ENCODE measurements around the gene PIN1. TPM values are rescaled to one million over a fixed set of nuclear protein-coding genes. Genes with fewer than 3 reads are reported as not detected.

Gene PIN1
- total RNA-seq, 1 experiment from 2014 or later, result 107 TPM

DNA sequence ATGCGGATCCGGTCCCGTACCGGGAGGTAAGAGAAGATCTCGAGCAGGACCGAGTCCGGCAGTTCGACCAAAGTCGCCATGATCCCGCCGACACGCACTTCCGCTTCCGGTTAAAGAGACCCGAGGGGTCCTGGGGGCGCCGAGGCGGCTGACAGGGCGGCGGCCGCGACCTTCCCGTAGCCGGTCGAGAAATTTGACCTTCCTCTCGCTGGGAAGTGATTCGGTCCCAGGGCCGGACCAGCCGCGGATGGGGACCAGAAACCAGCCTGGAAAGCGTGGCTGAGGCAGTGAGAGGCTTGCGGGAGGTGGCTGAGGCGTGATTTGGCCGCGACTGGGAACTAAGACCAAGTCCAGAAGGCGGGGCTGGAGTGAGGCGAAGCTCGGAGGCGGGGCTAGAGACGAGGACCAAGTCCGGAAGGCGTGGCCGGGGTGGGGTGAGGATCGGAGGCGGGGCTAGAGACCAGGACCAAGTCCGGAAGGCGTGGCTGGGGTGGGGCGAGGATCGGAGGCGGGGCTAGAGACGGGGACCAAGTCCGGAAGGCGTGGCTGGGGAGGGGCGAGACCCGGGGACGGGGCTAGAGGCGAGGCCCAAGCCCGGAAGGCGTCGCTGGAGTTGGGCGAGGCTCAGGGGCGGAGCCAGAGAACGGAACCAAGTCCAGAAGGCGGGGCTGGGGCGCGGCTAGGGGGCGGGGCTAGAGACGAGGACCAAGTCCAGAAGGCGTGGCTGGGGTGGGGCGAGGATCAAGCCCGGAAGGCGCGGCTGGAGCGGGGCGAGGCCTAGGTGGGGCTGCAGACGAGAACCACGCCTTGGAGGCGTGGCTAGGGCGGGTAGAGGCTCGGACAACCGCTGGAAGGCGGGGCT, 16.2 kb upstream of the PIN1 start, which contains the start of gene FBXL12:
Gene FBXL12 (minus strand): TSS at position 346 of the 862 bp plus-strand sequence. CDS start 266 bp downstream, at position 80.
- ATAC-seq, result peak; percentile 89
- peak; percentile 100 for DNase-seq (ENCODE audit: low spot score)
- peak within 1 kb of the TSS; percentile 90 for H3K4me3 Mint-ChIP-seq
- POLR2A ChIA-PET, result interaction anchor here (0.6 to 1.6 kb wide), 4 partner anchors 16 to 713 kb away, joined by 3 to 8 read pairs (median 4); partner anchors contain the start of gene PIN1
- CTCF ChIA-PET, result interaction anchor here (1.0 kb wide), 1 partner anchor 16 kb away, joined by 3 read pairs; the partner anchor contains the start of gene PIN1
- H3K9me3 Mint-ChIP-seq, result peaks cover 19% of the 10 kb centered on the region
- peak within 1 kb of the TSS; percentile 97 for H3K27ac Mint-ChIP-seq
- H3K27me3 Mint-ChIP-seq (ENCODE audit: low read depth), result no peaks in the 10 kb centered on the region
- H3K36me3 Mint-ChIP-seq, result peaks cover 28% of the 10 kb centered on the region
- H3K4me1 Mint-ChIP-seq, result peaks cover 16% of the 10 kb centered on the region
- TF ChIP-seq NFATC4 (CRISPR knock-in tag; IDR thresholded peaks at IDR 0.05) (no peak), ZNF671 (CRISPR knock-in tag; IDR thresholded peaks at IDR 0.05) (no peak), MYBL2 (CRISPR knock-in tag; IDR thresholded peaks at IDR 0.05) (no peak; the same call in 1 of the 2 replicates), PRRX2 (CRISPR knock-in tag; IDR thresholded peaks at IDR 0.05) (no peak), ESRRA (CRISPR knock-in tag; IDR thresholded peaks at IDR 0.05; ENCODE audit: borderline replicate concordance) (peak; percentile 84; the same call in 1 of the 2 replicates), SP1 (CRISPR knock-in tag; conservative IDR thresholded peaks at IDR 0.05) (peak; percentile 31; the same call in 1 of the 2 replicates), ZBTB21 (CRISPR knock-in tag; IDR thresholded peaks at IDR 0.05; ENCODE audit: borderline replicate concordance) (0 out of 2 replicates have a peak, but pooled peaks have one; percentile 9), ZNF138 (CRISPR knock-in tag; conservative IDR thresholded peaks at IDR 0.05) (no peak)
- TF ChIP-seq, protein P1, sequence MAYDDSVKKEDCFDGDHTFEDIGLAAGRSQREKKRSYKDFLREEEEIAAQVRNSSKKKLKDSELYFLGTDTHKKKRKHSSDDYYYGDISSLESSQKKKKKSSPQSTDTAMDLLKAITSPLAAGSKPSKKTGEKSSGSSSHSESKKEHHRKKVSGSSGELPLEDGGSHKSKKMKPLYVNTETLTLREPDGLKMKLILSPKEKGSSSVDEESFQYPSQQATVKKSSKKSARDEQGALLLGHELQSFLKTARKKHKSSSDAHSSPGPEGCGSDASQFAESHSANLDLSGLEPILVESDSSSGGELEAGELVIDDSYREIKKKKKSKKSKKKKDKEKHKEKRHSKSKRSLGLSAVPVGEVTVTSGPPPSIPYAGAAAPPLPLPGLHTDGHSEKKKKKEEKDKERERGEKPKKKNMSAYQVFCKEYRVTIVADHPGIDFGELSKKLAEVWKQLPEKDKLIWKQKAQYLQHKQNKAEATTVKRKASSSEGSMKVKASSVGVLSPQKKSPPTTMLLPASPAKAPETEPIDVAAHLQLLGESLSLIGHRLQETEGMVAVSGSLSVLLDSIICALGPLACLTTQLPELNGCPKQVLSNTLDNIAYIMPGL (CRISPR knock-in tag; IDR thresholded peaks at IDR 0.05), result peak; percentile 64; the same call in 1 of the 2 replicates
- TF ChIP-seq, protein P2, sequence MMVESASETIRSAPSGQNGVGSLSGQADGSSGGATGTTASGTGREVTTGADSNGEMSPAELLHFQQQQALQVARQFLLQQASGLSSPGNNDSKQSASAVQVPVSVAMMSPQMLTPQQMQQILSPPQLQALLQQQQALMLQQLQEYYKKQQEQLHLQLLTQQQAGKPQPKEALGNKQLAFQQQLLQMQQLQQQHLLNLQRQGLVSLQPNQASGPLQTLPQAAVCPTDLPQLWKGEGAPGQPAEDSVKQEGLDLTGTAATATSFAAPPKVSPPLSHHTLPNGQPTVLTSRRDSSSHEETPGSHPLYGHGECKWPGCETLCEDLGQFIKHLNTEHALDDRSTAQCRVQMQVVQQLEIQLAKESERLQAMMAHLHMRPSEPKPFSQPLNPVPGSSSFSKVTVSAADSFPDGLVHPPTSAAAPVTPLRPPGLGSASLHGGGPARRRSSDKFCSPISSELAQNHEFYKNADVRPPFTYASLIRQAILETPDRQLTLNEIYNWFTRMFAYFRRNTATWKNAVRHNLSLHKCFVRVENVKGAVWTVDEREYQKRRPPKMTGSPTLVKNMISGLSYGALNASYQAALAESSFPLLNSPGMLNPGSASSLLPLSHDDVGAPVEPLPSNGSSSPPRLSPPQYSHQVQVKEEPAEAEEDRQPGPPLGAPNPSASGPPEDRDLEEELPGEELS (CRISPR knock-in tag; IDR thresholded peaks at IDR 0.05), result peak; percentile 15
- TF ChIP-seq, protein P3, sequence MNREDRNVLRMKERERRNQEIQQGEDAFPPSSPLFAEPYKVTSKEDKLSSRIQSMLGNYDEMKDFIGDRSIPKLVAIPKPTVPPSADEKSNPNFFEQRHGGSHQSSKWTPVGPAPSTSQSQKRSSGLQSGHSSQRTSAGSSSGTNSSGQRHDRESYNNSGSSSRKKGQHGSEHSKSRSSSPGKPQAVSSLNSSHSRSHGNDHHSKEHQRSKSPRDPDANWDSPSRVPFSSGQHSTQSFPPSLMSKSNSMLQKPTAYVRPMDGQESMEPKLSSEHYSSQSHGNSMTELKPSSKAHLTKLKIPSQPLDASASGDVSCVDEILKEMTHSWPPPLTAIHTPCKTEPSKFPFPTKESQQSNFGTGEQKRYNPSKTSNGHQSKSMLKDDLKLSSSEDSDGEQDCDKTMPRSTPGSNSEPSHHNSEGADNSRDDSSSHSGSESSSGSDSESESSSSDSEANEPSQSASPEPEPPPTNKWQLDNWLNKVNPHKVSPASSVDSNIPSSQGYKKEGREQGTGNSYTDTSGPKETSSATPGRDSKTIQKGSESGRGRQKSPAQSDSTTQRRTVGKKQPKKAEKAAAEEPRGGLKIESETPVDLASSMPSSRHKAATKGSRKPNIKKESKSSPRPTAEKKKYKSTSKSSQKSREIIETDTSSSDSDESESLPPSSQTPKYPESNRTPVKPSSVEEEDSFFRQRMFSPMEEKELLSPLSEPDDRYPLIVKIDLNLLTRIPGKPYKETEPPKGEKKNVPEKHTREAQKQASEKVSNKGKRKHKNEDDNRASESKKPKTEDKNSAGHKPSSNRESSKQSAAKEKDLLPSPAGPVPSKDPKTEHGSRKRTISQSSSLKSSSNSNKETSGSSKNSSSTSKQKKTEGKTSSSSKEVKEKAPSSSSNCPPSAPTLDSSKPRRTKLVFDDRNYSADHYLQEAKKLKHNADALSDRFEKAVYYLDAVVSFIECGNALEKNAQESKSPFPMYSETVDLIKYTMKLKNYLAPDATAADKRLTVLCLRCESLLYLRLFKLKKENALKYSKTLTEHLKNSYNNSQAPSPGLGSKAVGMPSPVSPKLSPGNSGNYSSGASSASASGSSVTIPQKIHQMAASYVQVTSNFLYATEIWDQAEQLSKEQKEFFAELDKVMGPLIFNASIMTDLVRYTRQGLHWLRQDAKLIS (CRISPR knock-in tag; IDR thresholded peaks at IDR 0.05; ENCODE audit: borderline replicate concordance), result no peak
- TF ChIP-seq, protein P4, sequence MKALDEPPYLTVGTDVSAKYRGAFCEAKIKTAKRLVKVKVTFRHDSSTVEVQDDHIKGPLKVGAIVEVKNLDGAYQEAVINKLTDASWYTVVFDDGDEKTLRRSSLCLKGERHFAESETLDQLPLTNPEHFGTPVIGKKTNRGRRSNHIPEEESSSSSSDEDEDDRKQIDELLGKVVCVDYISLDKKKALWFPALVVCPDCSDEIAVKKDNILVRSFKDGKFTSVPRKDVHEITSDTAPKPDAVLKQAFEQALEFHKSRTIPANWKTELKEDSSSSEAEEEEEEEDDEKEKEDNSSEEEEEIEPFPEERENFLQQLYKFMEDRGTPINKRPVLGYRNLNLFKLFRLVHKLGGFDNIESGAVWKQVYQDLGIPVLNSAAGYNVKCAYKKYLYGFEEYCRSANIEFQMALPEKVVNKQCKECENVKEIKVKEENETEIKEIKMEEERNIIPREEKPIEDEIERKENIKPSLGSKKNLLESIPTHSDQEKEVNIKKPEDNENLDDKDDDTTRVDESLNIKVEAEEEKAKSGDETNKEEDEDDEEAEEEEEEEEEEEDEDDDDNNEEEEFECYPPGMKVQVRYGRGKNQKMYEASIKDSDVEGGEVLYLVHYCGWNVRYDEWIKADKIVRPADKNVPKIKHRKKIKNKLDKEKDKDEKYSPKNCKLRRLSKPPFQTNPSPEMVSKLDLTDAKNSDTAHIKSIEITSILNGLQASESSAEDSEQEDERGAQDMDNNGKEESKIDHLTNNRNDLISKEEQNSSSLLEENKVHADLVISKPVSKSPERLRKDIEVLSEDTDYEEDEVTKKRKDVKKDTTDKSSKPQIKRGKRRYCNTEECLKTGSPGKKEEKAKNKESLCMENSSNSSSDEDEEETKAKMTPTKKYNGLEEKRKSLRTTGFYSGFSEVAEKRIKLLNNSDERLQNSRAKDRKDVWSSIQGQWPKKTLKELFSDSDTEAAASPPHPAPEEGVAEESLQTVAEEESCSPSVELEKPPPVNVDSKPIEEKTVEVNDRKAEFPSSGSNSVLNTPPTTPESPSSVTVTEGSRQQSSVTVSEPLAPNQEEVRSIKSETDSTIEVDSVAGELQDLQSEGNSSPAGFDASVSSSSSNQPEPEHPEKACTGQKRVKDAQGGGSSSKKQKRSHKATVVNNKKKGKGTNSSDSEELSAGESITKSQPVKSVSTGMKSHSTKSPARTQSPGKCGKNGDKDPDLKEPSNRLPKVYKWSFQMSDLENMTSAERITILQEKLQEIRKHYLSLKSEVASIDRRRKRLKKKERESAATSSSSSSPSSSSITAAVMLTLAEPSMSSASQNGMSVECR (CRISPR knock-in tag; IDR thresholded peaks at IDR 0.05; ENCODE audit: borderline replicate concordance), result no peak
- TF ChIP-seq, protein P5, sequence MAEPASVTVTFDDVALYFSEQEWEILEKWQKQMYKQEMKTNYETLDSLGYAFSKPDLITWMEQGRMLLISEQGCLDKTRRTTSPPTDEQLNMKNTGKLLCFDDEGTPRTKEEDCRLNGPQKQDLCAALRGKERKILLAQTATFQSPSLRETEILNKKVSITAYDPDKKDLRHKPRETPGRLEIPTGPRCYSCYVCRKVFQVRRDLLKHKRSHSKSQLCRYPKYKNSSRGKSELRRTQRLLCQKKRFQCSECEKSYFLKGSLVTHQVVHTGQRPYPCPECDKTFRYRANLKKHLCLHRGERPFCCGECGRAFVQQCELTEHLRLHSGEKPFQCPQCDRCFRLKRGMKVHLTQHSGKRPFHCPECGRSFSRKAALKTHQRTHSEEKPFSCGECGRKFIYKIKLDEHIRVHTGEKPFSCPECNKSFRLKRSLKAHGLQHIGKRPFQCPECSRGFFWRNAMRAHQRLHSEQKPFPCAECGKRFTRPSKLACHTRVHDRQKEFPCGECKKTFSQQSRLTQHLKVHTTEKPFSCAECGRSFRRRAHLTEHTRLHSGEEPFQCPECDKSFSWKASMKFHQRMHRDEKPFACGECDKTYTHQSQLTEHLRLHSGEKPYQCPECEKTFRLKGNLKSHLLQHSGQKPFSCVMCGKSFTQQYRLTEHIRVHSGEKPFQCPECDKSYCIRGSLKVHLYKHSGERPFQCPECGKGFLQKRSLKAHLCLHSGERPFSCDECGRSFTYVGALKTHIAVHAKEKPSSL (CRISPR knock-in tag; conservative IDR thresholded peaks at IDR 0.05), result no peak
- TF ChIP-seq, protein P6, sequence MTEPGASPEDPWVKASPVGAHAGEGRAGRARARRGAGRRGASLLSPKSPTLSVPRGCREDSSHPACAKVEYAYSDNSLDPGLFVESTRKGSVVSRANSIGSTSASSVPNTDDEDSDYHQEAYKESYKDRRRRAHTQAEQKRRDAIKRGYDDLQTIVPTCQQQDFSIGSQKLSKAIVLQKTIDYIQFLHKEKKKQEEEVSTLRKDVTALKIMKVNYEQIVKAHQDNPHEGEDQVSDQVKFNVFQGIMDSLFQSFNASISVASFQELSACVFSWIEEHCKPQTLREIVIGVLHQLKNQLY (CRISPR knock-in tag; IDR thresholded peaks at IDR 0.05), result no peak
- TF ChIP-seq, protein P7, sequence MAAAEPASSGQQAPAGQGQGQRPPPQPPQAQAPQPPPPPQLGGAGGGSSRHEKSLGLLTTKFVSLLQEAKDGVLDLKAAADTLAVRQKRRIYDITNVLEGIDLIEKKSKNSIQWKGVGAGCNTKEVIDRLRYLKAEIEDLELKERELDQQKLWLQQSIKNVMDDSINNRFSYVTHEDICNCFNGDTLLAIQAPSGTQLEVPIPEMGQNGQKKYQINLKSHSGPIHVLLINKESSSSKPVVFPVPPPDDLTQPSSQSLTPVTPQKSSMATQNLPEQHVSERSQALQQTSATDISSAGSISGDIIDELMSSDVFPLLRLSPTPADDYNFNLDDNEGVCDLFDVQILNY (CRISPR knock-in tag; IDR thresholded peaks at IDR 0.05), result peak; percentile 58; the same call in 1 of the 2 replicates
- TF ChIP-seq, protein P8, sequence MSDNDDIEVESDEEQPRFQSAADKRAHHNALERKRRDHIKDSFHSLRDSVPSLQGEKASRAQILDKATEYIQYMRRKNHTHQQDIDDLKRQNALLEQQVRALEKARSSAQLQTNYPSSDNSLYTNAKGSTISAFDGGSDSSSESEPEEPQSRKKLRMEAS (CRISPR knock-in tag; IDR thresholded peaks at IDR 0.05), result peak; percentile 81
